Femur (tissue), 1 donor: ENCODE results near the gene HCAR2.
"Not testable (repeated sequence)": the region's sequence is repeated elsewhere in the genome, so short reads cannot be mapped to it uniquely, and the experiment has no call there.

ENCODE experiments used
- DNase-seq: peaks from one replicate; pipeline ENCODE4 v3.0.0-alpha.2; 2017

Gene HCAR2

DNA sequence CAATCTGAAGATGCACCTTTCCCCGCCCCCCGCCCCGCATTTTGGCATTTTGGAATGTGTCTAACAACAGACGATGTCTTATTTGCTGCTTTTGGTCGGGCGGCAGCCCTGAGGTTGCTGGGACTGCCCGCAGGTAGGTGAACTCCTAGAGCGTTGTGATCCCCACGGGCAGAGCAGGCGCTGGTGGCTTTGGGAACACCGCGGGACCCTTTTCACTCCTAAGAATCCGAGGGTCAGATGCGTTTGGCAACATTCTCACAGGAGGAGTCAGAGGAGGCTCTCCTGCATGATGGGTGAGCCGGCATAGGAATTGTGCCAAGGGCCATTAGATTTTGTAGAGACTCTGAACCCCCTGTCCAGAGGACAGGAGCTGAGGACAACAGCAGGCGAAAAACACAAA, 41.9 kb downstream of the HCAR2 start:
- no peak for DNase-seq

DNA sequence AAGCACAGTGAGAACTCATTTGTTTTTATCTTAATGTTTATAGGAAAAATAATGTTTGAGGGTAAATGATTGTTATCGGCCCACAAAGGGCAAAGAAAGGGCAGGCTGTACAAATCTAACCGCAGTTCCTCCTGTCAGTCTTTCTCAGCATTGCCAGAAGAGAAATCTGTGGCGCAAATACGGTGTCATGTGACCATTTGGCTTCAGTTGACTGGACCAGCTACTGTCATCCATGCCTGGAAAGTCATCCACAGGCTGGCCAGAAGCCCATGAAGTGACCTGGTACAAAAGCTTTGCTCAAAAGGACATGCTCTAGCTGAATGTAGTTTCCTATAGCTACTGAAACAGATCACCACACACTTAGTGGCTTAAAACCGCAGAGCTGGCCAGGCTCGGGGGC, 43.6 kb downstream of the HCAR2 start:
- DNase-seq = no peak

DNA sequence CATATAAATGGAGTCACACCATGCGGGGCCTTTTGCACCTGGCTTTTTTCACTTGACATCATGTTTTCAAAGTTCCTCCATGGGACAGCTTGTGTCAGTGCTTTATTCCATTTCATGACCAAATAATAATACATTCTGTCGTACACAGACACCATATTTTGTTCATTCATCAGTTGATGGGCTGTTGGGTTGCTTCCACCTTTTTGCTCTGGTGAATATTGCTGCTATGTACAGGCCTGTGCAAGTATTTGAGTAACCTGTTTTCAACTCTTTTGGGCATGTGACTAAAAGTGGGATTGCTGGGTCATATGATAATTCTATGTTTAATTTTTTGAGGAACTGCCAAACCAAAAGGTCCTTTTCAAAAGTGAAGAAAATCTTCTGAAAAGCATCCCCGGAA, 46.9 kb downstream of the HCAR2 start:
- no peak for DNase-seq

DNA sequence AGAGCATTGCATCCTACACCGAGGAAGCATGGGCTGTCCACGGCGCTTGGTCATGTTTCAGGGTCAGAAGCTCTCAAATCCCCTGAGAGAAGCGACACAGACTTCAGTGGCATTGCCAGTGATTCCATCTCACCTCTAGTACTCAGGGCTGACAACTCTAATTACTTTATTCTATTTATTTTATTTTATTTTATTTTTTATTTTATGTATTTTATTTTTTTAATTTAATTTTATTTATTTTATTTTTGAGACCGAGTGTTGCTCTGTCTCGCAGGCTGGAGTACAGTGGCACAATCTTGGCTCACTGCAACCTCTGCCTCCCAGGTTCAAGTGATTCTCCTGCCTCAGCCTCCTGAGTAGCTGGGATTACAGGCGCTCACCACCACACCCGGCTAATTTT, 49.9 kb downstream of the HCAR2 start:
- DNase-seq = not testable (repeated sequence)

DNA sequence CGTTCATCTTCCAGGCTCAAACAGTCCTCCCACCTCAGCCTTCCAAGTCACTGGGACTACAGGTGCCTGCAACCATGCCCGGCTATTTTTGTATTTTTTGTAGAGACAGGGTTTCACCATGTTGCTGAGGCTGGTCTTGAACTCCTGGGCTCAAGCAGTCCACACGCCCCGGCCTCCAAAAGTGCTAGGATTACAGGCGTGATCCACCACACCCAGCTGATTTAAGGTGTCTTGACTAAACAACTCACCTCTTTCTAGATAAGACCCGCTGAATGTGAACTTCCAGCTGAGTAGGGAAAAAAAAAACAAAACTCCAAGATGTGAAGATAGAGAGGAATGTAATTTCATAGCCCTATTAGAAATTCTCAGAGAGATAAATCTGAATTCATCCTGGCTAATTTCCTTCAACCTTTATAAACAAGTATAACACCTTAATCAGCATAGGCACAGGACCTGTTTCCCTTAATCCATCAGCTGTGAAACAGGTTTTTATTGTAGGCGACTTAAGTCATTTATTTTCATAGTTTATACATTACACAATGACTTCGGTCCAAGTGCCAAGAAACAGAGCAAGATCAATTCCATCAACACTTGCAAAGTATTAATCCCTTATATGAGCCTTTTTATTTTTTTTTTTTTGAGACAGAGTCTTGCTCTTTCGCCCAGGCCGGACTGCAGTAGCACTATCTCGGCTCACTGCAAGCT, 51.5 kb downstream of the HCAR2 start:
- no peak for DNase-seq
